ENCODE results near the gene KDM2B.

KDM2B gene

DNA sequence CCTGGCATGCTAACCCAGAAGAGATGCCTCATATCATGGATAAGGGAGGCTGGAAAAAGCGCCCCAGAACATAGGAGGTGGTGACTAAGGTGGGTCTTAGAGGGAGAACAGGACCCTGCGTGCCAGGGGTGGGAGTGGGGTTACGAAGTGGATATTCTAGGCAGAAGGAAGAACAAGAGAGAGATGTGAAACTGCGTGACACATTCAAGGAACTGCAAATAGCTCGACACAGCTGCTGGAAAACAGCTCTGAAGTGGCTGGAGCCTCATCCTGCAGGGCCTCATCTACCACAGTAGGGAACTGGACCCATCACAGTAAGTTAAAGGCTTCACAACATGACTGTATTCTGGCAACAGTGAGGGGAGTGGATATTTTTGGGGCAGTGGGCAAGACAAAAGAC is 119.8 kb downstream of the KDM2B start:
- DNase-seq (ENCODE audit: low read depth in 2 of 2) = no peak

- DNase-seq (ENCODE audit: low read depth in 2 of 2) = no peak
Observed at GRCh38 chr12:121456551-121456950, 124.3 kb downstream of the KDM2B start.

- no peak for DNase-seq (ENCODE audit: low read depth in 2 of 2)
Observed at GRCh38 chr12:121455766-121456420, 124.9 kb downstream of the KDM2B start.

- no peak for DNase-seq (ENCODE audit: low read depth in 2 of 2)
Observed at GRCh38 chr12:121454921-121455320, 125.9 kb downstream of the KDM2B start.

GRCh38 chr12:121453629-121454028 is 127.2 kb downstream of the KDM2B start:
- no peak for DNase-seq (ENCODE audit: low read depth in 2 of 2)

- DNase-seq (ENCODE audit: low read depth in 2 of 2) = no peak
Observed at GRCh38 chr12:121452985-121453360, 127.8 kb downstream of the KDM2B start.

DNA sequence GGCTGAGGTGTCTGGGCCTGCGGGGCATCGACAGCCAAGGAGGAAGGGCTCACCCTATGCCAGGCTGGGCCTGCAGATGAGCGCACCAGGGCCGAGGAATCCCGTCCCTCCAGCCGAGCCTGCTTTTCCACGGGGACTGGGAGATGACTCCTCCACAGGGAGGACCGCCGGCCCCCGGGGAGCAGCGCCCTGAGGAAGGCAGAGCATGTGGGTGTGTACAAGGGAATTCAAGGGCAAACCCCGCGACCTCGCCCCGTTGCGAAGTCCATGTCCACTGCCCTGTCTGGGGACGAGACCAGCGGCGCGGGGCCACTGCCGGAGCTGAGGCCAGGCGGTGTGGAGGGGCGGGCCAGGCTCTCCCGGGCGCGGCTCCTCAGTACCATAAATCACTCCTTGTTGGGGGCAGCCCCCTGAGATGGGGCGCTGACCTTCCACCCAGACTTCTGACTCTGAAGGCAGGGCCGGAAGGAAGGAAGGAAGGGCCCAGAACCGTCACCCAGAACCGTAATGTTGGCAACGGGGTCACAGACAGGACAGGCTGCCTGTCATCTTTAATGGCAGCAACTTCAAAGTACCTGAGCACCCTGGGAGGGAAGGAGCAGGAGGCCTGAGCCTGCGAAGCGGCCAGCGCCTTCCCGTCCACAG is 128.4 kb downstream of the KDM2B start:
- no peak for DNase-seq (ENCODE audit: low read depth in 2 of 2)

DNA sequence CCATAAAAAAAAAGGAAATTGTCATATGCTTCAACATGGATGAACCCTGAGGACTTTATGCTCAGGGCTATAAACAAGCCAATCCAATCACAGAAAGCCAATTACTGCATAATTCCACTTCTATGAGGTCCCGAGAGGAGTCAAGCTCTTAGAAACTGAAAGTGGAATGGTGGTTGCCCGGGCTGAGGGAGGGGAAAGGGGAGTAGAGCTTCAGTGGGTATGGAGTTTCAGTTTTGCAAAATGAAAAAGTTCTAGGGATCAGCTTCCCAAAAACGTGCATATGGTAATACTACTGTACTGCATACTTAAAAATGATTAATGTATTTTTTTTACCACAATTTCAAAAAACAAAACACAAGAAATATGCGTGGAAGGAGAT is 128.9 kb downstream of the KDM2B start:
- DNase-seq (ENCODE audit: low read depth in 2 of 2) = no peak

DNA sequence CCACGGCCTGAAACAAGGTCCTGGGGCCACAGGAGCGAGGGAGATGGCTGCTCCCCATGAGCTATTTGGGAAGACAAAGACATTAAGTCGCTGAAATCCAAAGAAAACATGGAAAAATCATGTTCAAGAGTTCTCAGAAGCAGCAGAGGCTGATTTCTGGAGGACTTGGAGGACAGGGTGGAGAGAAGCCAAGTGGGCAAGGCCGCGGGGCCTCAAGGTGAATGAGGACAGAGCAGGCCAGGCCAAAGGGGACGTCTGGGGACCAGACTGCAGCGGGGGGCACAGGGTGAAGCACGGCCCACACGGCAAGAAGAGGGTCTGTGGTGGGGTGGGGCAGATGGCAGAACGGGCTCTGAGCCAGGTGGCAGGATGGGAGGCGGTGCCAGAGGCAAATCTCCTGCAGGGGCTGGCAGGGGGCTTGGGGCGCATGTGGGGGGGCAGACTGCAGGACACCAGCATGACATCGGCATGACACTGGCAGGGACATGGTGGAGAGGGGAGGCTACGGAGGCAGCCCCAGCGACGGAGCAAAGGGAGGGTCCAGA is 132.0 kb downstream of the KDM2B start:
- DNase-seq (ENCODE audit: low read depth in 2 of 2) = no peak

GRCh38 chr12:121446750-121447149 is 134.1 kb downstream of the KDM2B start:
- DNase-seq (ENCODE audit: low read depth in 2 of 2) = no peak

- no peak for DNase-seq (ENCODE audit: low read depth in 2 of 2)
Observed at GRCh38 chr12:121444842-121445202, 136.0 kb downstream of the KDM2B start.

- DNase-seq (ENCODE audit: low read depth in 2 of 2) = no peak
Observed at GRCh38 chr12:121443911-121444841, 136.6 kb downstream of the KDM2B start.

DNA sequence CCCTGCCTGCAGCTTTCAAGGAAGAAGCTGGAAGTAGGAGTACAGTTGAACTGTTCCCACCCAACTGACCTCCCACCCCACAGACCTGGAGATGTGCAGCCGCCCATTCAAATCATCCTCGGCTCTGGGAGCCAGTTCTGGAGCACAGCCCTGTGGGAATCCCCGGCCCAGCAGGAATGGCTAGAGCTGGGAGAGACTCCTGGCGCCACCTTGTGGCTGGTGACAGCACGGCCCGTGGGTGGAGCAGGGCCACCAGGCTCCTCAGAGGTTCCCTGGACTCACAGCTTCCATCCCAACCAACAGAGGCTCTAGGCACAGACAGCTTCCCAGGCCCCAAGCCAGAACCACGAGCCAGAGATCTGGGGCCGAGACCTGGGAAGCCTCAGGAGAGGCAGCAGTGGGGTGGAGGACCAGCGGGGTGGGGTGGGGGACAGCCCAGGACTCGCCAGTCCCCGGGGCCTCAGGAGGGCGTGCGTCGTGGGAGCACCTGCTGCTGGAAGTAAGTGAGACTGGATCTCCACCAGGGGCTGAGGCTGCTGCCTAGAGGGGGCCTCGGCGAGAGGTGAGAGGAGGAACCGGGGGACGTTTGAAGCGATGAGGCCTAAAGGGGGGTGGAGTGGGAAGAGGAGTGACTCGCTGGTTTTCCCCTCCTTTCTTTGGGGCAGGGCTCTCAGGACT is 137.5 kb downstream of the KDM2B start:
- DNase-seq (ENCODE audit: low read depth in 2 of 2) = no peak

- DNase-seq (ENCODE audit: low read depth in 2 of 2) = no peak
Observed at GRCh38 chr12:121442028-121442948, 138.5 kb downstream of the KDM2B start.

GRCh38 chr12:121441555-121441954 is 139.3 kb downstream of the KDM2B start:
- DNase-seq (ENCODE audit: low read depth in 2 of 2) = no peak

DNA sequence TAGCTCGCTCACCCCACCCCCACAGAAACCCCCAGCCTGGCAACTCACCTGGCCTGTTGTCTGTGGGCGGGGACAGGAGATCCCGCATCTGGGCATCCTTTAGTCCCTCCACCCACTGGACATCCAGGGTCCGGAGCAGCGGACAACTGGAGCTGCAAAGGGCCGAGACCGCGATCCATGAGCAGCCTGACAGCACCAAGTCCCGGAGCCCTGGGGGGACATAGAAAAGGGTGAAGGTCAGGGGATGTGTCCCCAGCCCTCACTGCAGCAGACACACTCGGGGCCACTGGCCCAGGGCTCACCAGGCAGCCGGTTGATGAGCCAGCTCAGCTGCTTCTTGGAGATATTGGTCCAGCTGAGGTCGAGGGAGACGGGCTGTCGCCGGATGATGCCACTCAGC is 140.1 kb downstream of the KDM2B start:
- no peak for DNase-seq (ENCODE audit: low read depth in 2 of 2)

GRCh38 chr12:121439715-121440114 is 141.1 kb downstream of the KDM2B start:
- no peak for DNase-seq (ENCODE audit: low read depth in 2 of 2)

DNA sequence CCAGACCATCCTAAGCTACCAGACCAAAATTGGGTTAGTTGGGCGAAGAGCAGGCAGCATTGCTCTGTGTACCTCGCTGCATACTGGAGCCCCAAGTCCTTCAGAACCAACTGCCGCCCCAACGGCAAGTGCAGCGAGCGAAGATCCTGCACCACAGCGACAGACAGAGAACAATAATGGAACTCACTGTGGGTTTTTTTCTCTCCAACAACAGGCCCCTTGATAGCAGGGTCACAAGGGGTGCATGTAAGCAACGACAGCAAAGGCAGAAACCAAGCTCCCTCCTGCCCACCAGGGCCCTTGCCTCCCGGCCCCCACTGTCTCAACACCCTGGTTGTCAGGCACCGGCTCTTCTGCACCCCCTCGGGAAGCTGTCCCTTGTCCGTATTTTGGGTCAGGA is 141.9 kb downstream of the KDM2B start:
- no peak for DNase-seq (ENCODE audit: low read depth in 2 of 2)

- DNase-seq (ENCODE audit: low read depth in 2 of 2) = no peak
Observed at GRCh38 chr12:121436706-121437105, 144.1 kb downstream of the KDM2B start.

- DNase-seq (ENCODE audit: low read depth in 2 of 2) = no peak
Observed at GRCh38 chr12:121432740-121433480, 147.9 kb downstream of the KDM2B start.

All from stimulated activated CD8-positive, alpha-beta memory T cell treated with anti-CD3 and anti-CD28 coated beads, Interleukin-15, amount 100 ng/mL, for 4 hours (primary cell).